Neural cell (in vitro differentiated cells): ENCODE data around the gene CREB3L2. TPM values are rescaled to one million over a fixed set of nuclear protein-coding genes. Genes with fewer than 3 reads are reported as not detected.

ENCODE experiments used
- H2AFZ ChIP-seq: fragments of 200-600, 300-800 bp; sonication (generic), shearing (Covaris generic); 2 replicates; pipeline ENCODE4 v1.6.0; 2014; ENCODE audit warnings: low read depth, mild to moderate bottlenecking, antibody characterized with exemption, low read length, moderate library complexity
- H3F3A ChIP-seq: fragments of 200-600 bp; shearing (Covaris generic); 2 replicates; pipeline ENCODE4 v1.6.1; 2016; ENCODE audit warnings: mild to moderate bottlenecking, moderate library complexity, mixed read lengths, antibody characterized with exemption, low read length; ENCODE audit not compliant: insufficient read depth, poor library complexity, severe bottlenecking
- H3K27ac ChIP-seq: fragments of 200-600, 300-800 bp; sonication (generic), shearing (Covaris generic); 2 replicates; pipeline ENCODE4 v1.5.1; 2014; ENCODE audit warnings: mild to moderate bottlenecking, low read length, moderate library complexity
- H3K27me3 ChIP-seq: fragments of 300-800, 200-600 bp; sonication (generic), shearing (Covaris generic); 2 replicates; pipeline ENCODE4 v1.6.0; 2014; ENCODE audit warnings: mild to moderate bottlenecking, low read depth, low read length, moderate library complexity; ENCODE audit not compliant: insufficient read depth
- H3K36me3 ChIP-seq: fragments of 300-800, 200-600 bp; sonication (generic), shearing (Covaris generic); 2 replicates; pipeline ENCODE4 v1.5.1; 2014; ENCODE audit warnings: mild to moderate bottlenecking, antibody characterized with exemption, low read length, moderate library complexity; ENCODE audit not compliant: insufficient read depth
- H3K4me2 ChIP-seq: fragments of 300-800, 200-600 bp; sonication (generic), shearing (Covaris generic); 2 replicates; pipeline ENCODE4 v1.6.0; 2014; ENCODE audit warnings: mild to moderate bottlenecking, low read length
- H3K4me3 ChIP-seq: fragments of 300-800, 200-600 bp; sonication (generic), shearing (Covaris generic); 2 replicates; pipeline ENCODE4 v1.5.1; 2014; ENCODE audit warnings: mild to moderate bottlenecking, low read length, moderate library complexity
- H3K79me2 ChIP-seq: fragments of 200-600 bp; shearing (Covaris generic); replicated peaks from 2 replicates; pipeline ENCODE4 v1.6.0; 2014; ENCODE audit warnings: mild to moderate bottlenecking, low read length, moderate library complexity; ENCODE audit not compliant: insufficient read depth
- H3K9ac ChIP-seq: fragments of 300-800, 200-600 bp; sonication (generic), shearing (Covaris generic); 2 replicates; pipeline ENCODE4 v1.6.1; 2016; ENCODE audit warnings: mild to moderate bottlenecking, low read length, mixed read lengths
- H3K9me2 ChIP-seq: fragments of 200-600 bp; shearing (Covaris generic); 2 replicates; pipeline ENCODE4 v1.6.1; 2016; ENCODE audit warnings: mild to moderate bottlenecking, low read length, mixed read lengths; ENCODE audit not compliant: insufficient read depth
- H3K9me3 ChIP-seq: fragments of 200-600, 300-800 bp; sonication (generic), shearing (Covaris generic); 2 replicates; pipeline ENCODE4 v1.6.1; 2016; ENCODE audit warnings: mild to moderate bottlenecking, mixed run types, low read length, moderate library complexity, mixed read lengths
- H4K20me1 ChIP-seq: fragments of 200-600 bp; shearing (Covaris generic); 2 replicates; pipeline ENCODE4 v1.6.1; 2016; ENCODE audit warnings: mild to moderate bottlenecking, mixed run types; ENCODE audit not compliant: insufficient read depth
- CTCF ChIP-seq: fragments of 450-650 bp; IDR thresholded peaks from 2 replicates; pipeline ENCODE4 v1.5.1; 2014; ENCODE audit warnings: antibody characterized with exemption, mild to moderate bottlenecking, moderate library complexity; ENCODE audit not compliant: poor library complexity, severe bottlenecking
- EP300 ChIP-seq: fragments of 450-650 bp; conservative IDR thresholded peaks from 2 replicates; pipeline ENCODE4 v1.6.1; 2014; ENCODE audit warnings: antibody characterized with exemption, mild to moderate bottlenecking, moderate library complexity; ENCODE audit not compliant: poor library complexity, severe bottlenecking
- EZH2 ChIP-seq: fragments of 200-600, 300-800 bp; shearing (Covaris generic), sonication (generic); IDR thresholded peaks from 2 replicates; pipeline ENCODE4 v1.6.1; 2014; ENCODE audit warnings: antibody characterized with exemption, low read length, borderline replicate concordance, mild to moderate bottlenecking; ENCODE audit not compliant: insufficient read depth, poor library complexity, severe bottlenecking
- MXI1 ChIP-seq: fragments of 450-650 bp; conservative IDR thresholded peaks from 2 replicates; pipeline ENCODE4 v1.6.1; 2014; ENCODE audit warnings: antibody characterized with exemption, mild to moderate bottlenecking; ENCODE audit not compliant: poor library complexity, severe bottlenecking
- POLR2AphosphoS5 ChIP-seq: IDR thresholded peaks from 2 replicates; pipeline ENCODE4 v1.6.1; 2012
- RAD21 ChIP-seq: fragments of 450-650 bp; conservative IDR thresholded peaks from 2 replicates; pipeline ENCODE4 v1.6.1; 2014; ENCODE audit warnings: antibody characterized with exemption, mild to moderate bottlenecking, moderate library complexity
- REST ChIP-seq: IDR thresholded peaks from 2 replicates; pipeline ENCODE4 v1.6.1; 2012; ENCODE audit warnings: borderline replicate concordance
- SMC3 ChIP-seq: fragments of 450-650 bp; conservative IDR thresholded peaks from 2 replicates; pipeline ENCODE4 v1.6.1; 2014; ENCODE audit warnings: antibody characterized with exemption, mild to moderate bottlenecking, moderate library complexity; ENCODE audit not compliant: poor library complexity
- TAF1 ChIP-seq: IDR thresholded peaks from 2 replicates; pipeline ENCODE4 v1.6.1; 2012; ENCODE audit warnings: low read depth
- polyA plus RNA-seq: library from polyadenylated mRNA; depleted of rRNA; stranded (reverse); fragments of >200 nt; gene quantifications from 2 replicates; pipeline ENCODE4 v1.2.3, GENCODE V29; 2014

Gene CREB3L2
- polyA plus RNA-seq, 1 donor from 2014 or later, result 1.5 TPM

DNA sequence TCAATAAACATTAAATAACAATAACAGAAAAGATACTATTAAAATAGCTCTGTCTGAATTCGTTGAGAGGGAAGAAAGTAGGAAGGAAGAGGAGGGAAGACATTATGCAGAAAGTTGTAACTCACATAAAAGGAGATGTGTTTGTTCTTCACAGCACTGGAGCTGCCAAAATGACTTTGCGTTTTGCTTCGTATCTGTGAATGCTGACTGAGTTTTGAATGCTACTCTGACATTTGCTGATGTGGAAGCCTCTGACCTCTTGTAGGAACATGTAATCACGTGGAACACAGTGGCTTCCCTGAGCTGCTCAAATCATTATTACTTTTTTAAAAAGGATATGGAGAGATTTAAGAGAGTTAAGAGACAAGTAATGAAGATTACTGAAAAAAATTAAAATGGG, 139.5 kb downstream of the CREB3L2 start:
- H3K79me2 ChIP-seq, result no peaks in the 10 kb centered on the region
- H3K9me3 ChIP-seq, result no peaks in the 10 kb centered on the region
- H2AFZ ChIP-seq, result no peak overlapping the region
- no peaks in the 10 kb centered on the region for H3K36me3 ChIP-seq
- H3F3A ChIP-seq, result no peaks in the 10 kb centered on the region
- H3K9me2 ChIP-seq, result no peaks in the 10 kb centered on the region
- H3K27ac ChIP-seq, result no peak overlapping the region
- TF ChIP-seq EP300 (no peak), RAD21 (no peak), EZH2 (no peak), TAF1 (no peak), SMC3 (no peak), MXI1 (no peak), REST (no peak), CTCF (no peak), POLR2AphosphoS5 (no peak)
- H4K20me1 ChIP-seq, result no peaks in the 10 kb centered on the region
- H3K27me3 ChIP-seq, result no peaks in the 10 kb centered on the region
- H3K9ac ChIP-seq, result no peak overlapping the region
- H3K4me2 ChIP-seq, result no peak overlapping the region
- no peak overlapping the region for H3K4me3 ChIP-seq

GRCh38 chr7:137860542-137860941, 141.3 kb downstream of the CREB3L2 start:
- no peaks in the 10 kb centered on the region for H3K9me3 ChIP-seq
- TF ChIP-seq SMC3, result no peak
- TF ChIP-seq EZH2, result no peak
- TF ChIP-seq RAD21, result no peak
- TF ChIP-seq EP300, result no peak
- no peak for TF ChIP-seq CTCF
- no peak for TF ChIP-seq MXI1
- TF ChIP-seq TAF1, result no peak
- no peak for TF ChIP-seq POLR2AphosphoS5
- no peak for TF ChIP-seq REST
- no peaks in the 10 kb centered on the region for H3K79me2 ChIP-seq
- H3K9ac ChIP-seq, result no peak overlapping the region
- no peaks in the 10 kb centered on the region for H3K36me3 ChIP-seq
- H3K9me2 ChIP-seq, result no peaks in the 10 kb centered on the region
- no peak overlapping the region for H2AFZ ChIP-seq
- H3K4me3 ChIP-seq, result no peak overlapping the region
- no peaks in the 10 kb centered on the region for H3F3A ChIP-seq
- no peak overlapping the region for H3K4me2 ChIP-seq
- H3K27me3 ChIP-seq, result no peaks in the 10 kb centered on the region
- H4K20me1 ChIP-seq, result no peaks in the 10 kb centered on the region
- no peak overlapping the region for H3K27ac ChIP-seq
